GM19240 (cell line): ENCODE measurements around the gene SNAI3.

Source experiments
- DNase-seq: peaks from one replicate; pipeline ENCODE4 v3.0.0; 2011; ENCODE audit warnings: low spot score; ENCODE audit not compliant: insufficient read length

Gene SNAI3

DNA sequence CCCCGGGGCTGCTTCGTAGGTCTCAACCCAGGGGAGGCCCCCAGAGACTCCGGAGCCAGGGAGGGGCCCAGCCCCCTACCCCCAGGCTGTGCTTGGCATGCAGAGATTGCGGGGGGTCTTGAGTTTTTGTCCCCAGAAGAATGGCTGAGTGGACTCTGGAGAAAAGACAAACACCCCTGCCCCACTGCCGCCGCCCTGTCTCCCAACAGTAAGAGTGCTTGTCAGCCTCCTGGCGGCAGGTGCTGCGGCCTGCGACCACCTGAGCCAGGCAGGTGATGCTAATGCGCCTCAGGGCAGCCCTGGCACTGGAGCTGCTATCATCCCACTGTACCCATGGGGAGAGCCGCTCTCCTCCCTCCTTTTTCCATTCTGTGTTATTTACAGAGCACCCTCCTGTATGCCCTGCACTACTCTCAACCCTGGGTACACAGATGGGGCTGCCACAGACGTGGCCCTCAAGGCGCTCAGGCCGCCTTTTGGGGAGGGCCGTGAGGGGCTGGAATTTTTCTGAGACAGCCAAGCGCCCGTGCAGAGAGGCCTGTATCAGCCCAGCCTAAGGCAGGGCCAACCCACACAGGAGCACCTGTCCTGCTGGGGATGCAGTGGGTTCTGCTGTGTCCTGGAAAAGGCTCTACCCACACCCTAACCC is 50.5 kb downstream of the SNAI3 start:
- DNase-seq: no peak

DNA sequence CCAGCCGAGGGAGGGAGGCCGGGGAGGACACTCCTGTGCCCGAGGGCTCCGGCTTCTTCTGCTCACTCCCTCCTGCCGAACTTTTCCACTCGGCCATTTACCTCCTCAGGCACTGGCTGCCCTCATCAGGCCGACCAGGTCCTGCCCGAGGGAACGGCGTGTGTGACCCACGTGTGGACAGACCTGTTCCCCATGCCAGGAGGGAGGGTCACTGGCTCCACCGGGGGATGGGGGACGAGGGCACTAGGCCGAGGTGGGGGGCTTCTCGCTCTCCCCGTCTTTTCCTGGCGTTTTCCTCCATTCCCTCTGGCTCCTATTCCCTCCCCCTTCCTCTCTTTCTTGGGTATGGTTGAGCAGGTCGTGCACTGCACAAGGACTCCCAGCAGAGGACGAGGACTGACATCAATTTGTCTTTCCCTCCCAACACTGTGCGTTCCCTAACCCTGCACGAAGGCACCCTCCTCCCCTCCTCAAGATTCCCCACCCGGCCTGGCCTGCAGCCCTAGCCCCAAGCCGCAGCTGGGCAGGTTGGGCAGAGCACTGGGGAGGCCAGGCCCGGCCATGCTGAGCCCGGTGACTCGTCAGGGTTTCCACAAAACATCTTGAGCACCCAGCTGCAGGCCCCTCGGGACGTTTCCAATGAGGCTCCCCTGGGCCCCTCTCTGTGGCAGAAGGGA is 51.2 kb downstream of the SNAI3 start:
- no peak for DNase-seq

DNA sequence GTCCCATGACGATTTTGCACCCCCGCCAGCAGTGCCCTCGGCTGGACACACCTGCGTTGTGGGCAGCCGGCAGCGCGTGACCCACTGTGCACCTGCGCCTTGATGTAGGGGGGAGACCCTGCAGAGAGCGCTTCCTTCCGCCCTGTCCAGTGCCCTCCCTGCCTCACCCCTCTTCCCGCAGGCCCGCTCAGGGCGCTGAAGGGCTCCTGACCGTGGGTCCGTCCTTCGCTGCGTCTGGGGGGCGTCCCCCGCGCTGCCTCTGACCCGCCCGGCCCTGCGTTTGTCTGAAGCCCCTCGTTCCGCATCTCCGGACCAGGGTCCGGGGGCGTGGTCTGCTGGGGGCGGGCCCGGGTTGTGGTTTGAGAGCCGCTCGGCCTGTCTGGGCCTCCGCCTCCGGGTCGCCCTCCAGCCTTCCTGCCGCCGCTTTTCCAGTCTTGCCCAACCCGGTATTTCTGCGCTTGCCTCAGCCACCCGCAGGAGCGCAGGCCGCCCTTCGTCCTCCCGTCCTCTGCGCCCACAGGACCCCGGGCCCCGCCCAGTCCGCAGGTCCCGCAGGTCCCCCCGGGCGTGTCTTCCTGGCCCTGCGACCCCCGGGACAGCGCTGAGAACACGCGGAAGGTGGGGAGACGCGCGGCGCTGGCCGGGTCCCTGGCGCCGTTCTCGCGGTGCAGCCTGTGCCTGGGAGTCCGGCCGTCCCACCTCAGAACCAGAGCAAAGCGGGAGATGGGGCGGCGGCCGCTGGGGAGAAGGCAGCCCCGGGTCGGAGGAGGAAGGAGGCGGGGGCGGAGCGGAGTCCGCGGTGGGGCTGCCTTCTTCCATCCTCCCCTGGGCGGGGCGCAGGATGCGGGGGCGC is 51.9 kb downstream of the SNAI3 start:
- no peak for DNase-seq

DNA sequence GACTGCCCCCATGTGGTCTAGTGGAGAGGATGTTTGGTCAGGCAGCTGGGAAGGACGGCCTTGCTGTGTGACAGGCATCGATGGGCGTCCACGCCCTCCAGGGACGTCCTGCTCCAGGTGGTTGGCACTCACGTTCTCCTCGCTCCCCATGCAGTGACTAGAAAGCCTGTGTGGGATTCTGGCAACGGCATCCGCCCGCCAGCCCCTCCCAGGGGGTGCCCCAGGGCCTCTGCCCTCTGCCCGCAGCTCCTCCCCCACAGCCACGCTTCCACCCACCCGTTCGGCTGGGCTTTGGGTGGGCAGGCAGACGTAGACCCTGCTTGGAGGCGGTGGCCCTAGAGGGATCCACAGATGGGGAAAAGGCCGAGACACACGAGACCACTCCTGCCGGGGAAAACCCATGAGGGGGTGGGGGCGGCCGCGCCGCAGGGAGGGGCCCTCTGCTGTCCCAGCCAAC is 52.6 kb downstream of the SNAI3 start:
- DNase-seq: no peak

DNA sequence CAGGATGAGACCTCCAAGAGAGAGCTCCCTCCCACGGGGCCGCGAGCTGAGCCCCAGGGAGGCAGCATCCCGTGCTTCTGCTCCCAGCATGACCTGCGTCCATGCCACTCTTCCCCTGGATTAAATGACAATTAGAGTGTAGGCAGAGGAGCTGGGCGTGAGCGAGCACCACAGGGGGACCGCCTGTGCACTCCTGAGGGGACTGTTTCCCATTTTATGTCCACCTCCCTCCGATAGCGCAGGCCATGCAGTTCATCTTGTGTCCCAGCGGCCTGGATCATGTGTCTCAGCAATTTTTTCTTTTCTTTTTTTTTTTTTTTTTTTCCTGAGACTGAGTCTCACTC is 53.7 kb downstream of the SNAI3 start:
- DNase-seq: no peak

DNA sequence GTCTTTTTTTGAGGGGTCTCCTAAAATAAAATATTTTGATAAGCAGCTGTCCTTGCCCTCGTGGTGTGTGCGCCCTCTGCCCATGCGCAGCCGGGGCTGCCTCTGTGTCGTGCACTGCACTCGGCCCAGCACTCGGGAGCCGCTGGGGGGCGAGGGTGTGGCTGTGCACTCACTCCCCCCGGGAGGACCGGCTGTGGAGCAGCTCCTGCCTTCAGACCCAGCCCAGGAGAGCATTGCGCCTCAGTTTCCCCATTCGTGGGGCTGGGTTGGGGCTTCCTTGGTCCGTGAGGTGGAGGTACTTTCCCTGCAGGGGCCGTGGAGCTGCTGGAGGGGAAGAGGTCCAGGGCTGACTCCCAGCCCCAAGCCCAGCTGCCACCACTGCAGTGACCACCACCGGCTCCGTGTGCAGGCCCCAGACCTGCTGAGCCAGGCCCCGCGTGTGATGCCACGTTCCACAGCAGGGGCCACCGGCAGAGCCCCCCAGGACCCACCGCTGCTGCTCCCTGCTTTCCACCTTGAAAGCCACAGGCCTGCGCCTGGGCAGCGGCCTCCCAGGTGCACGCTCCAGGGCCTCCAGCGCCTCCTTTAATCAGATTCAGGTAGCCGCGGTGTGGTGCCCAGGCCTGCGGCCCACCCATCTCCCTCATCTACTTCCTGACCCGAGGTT is 54.3 kb downstream of the SNAI3 start:
- DNase-seq: no peak

DNA sequence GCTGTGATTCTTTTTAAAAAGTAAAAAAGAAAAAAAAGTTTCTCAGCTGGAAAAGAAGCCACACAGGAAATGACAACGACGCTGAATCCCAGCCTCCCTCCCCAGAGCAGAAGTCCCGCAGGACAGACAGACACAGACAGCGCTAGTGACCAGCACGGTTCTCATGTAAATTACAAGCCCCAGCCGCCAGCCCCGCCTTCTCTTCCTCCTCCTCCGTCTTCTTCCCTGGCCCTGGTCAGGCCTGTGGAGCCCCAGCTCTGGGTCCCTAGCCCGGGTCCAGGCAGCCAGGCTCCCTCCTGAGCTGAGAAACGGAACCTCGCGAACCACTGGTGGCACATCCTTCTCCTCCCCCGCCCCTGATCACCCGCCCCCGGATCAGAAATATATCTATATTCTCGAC is 54.9 kb downstream of the SNAI3 start:
- DNase-seq: no peak

DNA sequence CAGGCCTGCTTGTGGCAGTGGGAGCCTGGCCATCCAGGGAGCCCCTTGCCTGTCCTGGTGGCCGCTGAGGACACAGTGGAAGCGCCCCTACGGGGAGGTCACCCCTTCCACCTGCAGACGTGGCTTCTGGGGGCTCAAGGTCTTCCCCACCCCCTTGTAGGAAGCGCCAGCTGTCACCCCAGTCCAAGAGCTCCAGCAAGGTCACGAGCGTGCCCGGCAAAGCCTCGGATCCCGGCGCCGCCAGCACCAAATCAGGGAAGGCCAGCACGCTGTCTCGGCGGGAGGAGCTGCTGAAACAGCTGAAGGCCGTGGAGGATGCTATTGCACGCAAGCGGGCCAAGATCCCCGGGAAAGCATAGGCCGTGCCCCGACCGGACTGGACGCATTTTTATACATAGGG is 55.4 kb downstream of the SNAI3 start:
- no peak for DNase-seq

DNA sequence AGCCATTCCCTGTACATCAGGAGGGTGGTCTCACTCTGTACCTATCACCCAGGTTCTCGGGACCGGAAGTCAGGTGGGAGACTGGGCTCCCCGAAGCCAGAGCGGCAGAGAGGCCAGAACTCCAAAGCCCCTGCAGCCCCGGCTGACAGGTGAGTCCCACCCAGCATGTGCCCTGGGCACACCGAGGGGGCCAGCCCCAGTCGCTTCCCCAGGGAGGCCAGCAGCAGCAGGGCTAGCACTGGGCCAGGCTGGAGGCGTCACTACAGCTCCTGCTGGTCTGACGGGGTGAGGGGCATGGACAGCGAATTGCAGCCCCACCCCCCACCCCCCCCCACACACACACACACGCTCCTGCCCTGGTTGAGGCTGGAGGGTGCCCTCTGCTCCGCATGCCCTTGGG is 55.9 kb downstream of the SNAI3 start:
- DNase-seq: no peak

DNA sequence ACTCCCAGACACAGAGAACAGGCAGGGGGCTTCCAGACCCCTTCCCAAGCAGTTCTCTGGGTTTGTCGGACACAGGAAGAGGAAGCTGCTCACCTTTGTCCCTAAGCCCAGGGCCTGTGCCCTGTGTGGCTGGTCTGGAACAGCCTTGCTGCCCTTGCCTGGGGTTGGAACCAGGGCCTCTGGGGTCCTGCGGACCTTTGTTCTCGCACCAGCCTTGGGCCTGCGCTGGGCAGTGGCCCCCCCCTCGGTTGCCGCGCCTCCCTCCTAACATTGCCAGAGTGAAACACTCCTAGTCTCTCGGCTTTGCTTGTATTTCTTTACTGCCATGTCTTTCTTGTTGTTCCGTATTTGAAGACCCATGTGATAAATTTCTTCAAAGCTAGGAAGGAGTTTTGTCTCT is 56.5 kb downstream of the SNAI3 start:
- no peak for DNase-seq

DNA sequence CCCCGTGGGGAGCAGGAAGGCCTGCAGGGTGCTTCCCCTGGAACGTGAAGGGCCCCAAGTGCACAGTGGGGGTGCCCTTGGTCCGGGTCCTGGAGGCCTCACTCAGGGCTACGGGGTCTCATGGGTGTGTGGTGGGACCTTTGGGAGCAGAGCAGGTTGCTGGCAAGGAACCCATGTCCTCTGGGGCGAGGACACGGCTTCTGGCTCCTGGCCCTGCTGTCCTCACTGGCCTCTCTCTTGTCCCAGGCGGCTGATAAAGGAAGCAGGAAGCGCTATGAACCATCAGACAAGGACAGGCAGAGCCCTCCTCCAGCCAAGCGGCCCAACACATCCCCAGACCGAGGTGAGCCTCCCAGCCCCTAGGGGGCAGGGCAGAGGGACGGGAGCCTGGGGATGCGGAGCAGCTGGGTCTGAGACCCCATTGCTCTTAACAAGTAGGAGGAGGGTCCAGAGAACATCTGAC is 57.8 kb downstream of the SNAI3 start:
- DNase-seq: no peak
